SU-DHL-6 (cell line): ENCODE results near the gene NMRK1.

Experiments used
- H2AFZ ChIP-seq: fragments of 200-600 bp; sonication (generic); 2 replicates; pipeline ENCODE4 v1.6.1; 2014; ENCODE audit warnings: low read depth, mild to moderate bottlenecking, moderate library complexity, mixed read lengths, antibody characterized with exemption, low read length; ENCODE audit not compliant: severe bottlenecking
- H3F3A ChIP-seq: fragments of 200-600 bp; shearing (Covaris generic); 2 replicates; pipeline ENCODE4 v1.6.0; 2016; ENCODE audit warnings: antibody characterized with exemption, mild to moderate bottlenecking; ENCODE audit not compliant: insufficient read depth
- H3K27ac ChIP-seq: fragments of 200-600 bp; sonication (generic); 2 replicates; pipeline ENCODE4 v1.5.1; 2016; ENCODE audit warnings: low read depth, mild to moderate bottlenecking, low read length, moderate library complexity, mixed read lengths
- H3K27me3 ChIP-seq: fragments of 200-600 bp; sonication (generic), shearing (Covaris generic); 2 replicates; pipeline ENCODE4 v1.6.0; 2014; ENCODE audit warnings: mild to moderate bottlenecking, low read length
- H3K36me3 ChIP-seq: fragments of 200-600 bp; sonication (generic); 2 replicates; pipeline ENCODE4 v1.6.1; 2014; ENCODE audit warnings: mild to moderate bottlenecking, low read length, mixed read lengths
- H3K4me2 ChIP-seq: fragments of 300-600, 200-600 bp; shearing (Covaris generic), sonication (generic); 2 replicates; pipeline ENCODE4 v1.6.0; 2014; ENCODE audit warnings: low read length, low read depth, mild to moderate bottlenecking; ENCODE audit not compliant: poor library complexity, severe bottlenecking
- H3K4me3 ChIP-seq: fragments of 200-600 bp; sonication (generic); 2 replicates; pipeline ENCODE4 v1.5.1; 2014; ENCODE audit warnings: antibody characterized with exemption, low read length, mild to moderate bottlenecking, mixed read lengths; ENCODE audit not compliant: insufficient read depth, poor library complexity, severe bottlenecking
- H3K79me2 ChIP-seq: fragments of 200-600 bp; sonication (generic); 2 replicates; pipeline ENCODE4 v1.6.1; 2014; ENCODE audit warnings: mild to moderate bottlenecking, low read length, moderate library complexity; ENCODE audit not compliant: insufficient read depth
- H3K9ac ChIP-seq: fragments of 200-600 bp; sonication (generic); 2 replicates; pipeline ENCODE4 v1.7.0; 2014; ENCODE audit warnings: mild to moderate bottlenecking, low read length
- H3K9me2 ChIP-seq: fragments of 200-600 bp; sonication (generic); replicated peaks from 2 replicates; pipeline ENCODE4 v1.6.1; 2014; ENCODE audit warnings: low read length; ENCODE audit not compliant: insufficient read depth
- H3K9me3 ChIP-seq: fragments of 200-600 bp; sonication (generic); 2 replicates; pipeline ENCODE4 v1.6.1; 2014; ENCODE audit warnings: low read length, mixed read lengths; ENCODE audit not compliant: insufficient read depth
- H4K20me1 ChIP-seq: fragments of 200-600 bp; sonication (generic); 2 replicates; pipeline ENCODE4 v1.6.1; 2014; ENCODE audit warnings: low read depth, mild to moderate bottlenecking, antibody characterized with exemption, low read length, moderate library complexity, mixed read lengths
- CTCF ChIP-seq: fragments of 200-600 bp; sonication (generic); IDR thresholded peaks from one replicate; pipeline ENCODE4 v1.5.1; 2017; ENCODE audit warnings: antibody characterized with exemption, mild to moderate bottlenecking, low read length, moderate library complexity; ENCODE audit not compliant: insufficient read depth, poor library complexity, severe bottlenecking
- EZH2phosphoT487 ChIP-seq: fragments of 200-600 bp; sonication (generic), shearing (Covaris generic); conservative IDR thresholded peaks from 2 replicates; pipeline ENCODE4 v1.6.1; 2018; ENCODE audit warnings: mild to moderate bottlenecking, antibody characterized with exemption, low read length, moderate library complexity, mixed read lengths

The NMRK1 gene

GRCh38 chr9:75046725-75047345, 41.1 kb downstream of the NMRK1 start:
- H3K9ac ChIP-seq, result no peak overlapping the region
- H3K36me3 ChIP-seq, result no peaks in the 10 kb centered on the region
- H3F3A ChIP-seq, result no peaks in the 10 kb centered on the region
- no peak for TF ChIP-seq CTCF
- TF ChIP-seq EZH2phosphoT487, result no peak
- no peaks in the 10 kb centered on the region for H3K9me3 ChIP-seq
- no peak overlapping the region for H3K4me3 ChIP-seq
- no peak overlapping the region for H2AFZ ChIP-seq
- no peak overlapping the region for H3K27ac ChIP-seq
- no peaks in the 10 kb centered on the region for H3K79me2 ChIP-seq
- H3K9me2 ChIP-seq, result no peaks in the 10 kb centered on the region
- H3K4me2 ChIP-seq, result no peak overlapping the region
- H4K20me1 ChIP-seq, result no peaks in the 10 kb centered on the region
- H3K27me3 ChIP-seq, result no peaks in the 10 kb centered on the region

GRCh38 chr9:75041041-75041440, 46.9 kb downstream of the NMRK1 start:
- Histone ChIP-seq H3K9me3 (no peaks in the 10 kb centered on the region), H3F3A (no peaks in the 10 kb centered on the region), H3K4me3 (no peak overlapping the region), H3K27me3 (no peaks in the 10 kb centered on the region), H3K4me2 (no peak overlapping the region), H2AFZ (no peak overlapping the region), H3K9me2 (no peaks in the 10 kb centered on the region), H3K36me3 (no peaks in the 10 kb centered on the region), H3K79me2 (no peaks in the 10 kb centered on the region), H3K9ac (no peak overlapping the region), H4K20me1 (no peaks in the 10 kb centered on the region), H3K27ac (no peak overlapping the region)
- TF ChIP-seq CTCF, result no peak
- no peak for TF ChIP-seq EZH2phosphoT487

DNA sequence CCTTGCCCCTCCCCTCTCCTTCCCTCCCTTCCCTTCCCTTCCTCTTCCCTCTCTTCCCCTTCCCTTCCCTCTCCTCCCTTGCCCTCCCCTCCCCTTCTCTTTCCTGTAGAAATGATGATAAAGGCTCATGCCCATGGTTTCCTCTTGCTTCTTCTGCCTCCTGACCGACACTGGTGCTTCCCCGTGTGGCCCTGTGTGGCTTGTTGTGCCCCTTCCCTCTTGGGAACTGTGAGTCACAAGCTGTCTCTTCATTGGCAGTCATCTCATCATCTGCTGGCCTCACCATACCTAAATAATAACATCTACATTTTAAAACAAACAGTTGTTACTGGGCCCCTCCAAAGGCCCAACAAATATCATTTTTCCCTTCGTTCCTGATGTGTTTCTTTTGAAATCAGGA, 48.2 kb downstream of the NMRK1 start:
- H3K27me3 ChIP-seq, result no peaks in the 10 kb centered on the region
- H3K36me3 ChIP-seq, result no peaks in the 10 kb centered on the region
- no peak overlapping the region for H3K27ac ChIP-seq
- no peaks in the 10 kb centered on the region for H3K9me3 ChIP-seq
- H2AFZ ChIP-seq, result no peak overlapping the region
- H4K20me1 ChIP-seq, result no peaks in the 10 kb centered on the region
- TF ChIP-seq EZH2phosphoT487 (no peak), CTCF (no peak)
- H3K4me2 ChIP-seq, result no peak overlapping the region
- no peaks in the 10 kb centered on the region for H3K79me2 ChIP-seq
- no peaks in the 10 kb centered on the region for H3K9me2 ChIP-seq
- H3K4me3 ChIP-seq, result no peak overlapping the region
- H3F3A ChIP-seq, result no peaks in the 10 kb centered on the region
- no peak overlapping the region for H3K9ac ChIP-seq

GRCh38 chr9:75039009-75039408, 48.9 kb downstream of the NMRK1 start:
- H3K27me3 ChIP-seq, result no peaks in the 10 kb centered on the region
- H3K4me2 ChIP-seq, result no peak overlapping the region
- H3F3A ChIP-seq, result no peaks in the 10 kb centered on the region
- no peak overlapping the region for H3K9ac ChIP-seq
- TF ChIP-seq EZH2phosphoT487 (no peak), CTCF (no peak)
- no peak overlapping the region for H3K4me3 ChIP-seq
- H3K27ac ChIP-seq, result no peak overlapping the region
- H3K36me3 ChIP-seq, result no peaks in the 10 kb centered on the region
- no peaks in the 10 kb centered on the region for H3K9me2 ChIP-seq
- no peaks in the 10 kb centered on the region for H4K20me1 ChIP-seq
- no peaks in the 10 kb centered on the region for H3K9me3 ChIP-seq
- no peaks in the 10 kb centered on the region for H3K79me2 ChIP-seq
- H2AFZ ChIP-seq, result no peak overlapping the region
